GM18526 (cell line): Measurements from ENCODE around the gene BBX.

Experiments
- POLR2A ChIP-seq: IDR thresholded peaks from 3 replicates; pipeline ENCODE4 v1.6.1; 2011; ENCODE audit not compliant: insufficient read length; ENCODE audit errors: extremely low read depth

The BBX gene

DNA sequence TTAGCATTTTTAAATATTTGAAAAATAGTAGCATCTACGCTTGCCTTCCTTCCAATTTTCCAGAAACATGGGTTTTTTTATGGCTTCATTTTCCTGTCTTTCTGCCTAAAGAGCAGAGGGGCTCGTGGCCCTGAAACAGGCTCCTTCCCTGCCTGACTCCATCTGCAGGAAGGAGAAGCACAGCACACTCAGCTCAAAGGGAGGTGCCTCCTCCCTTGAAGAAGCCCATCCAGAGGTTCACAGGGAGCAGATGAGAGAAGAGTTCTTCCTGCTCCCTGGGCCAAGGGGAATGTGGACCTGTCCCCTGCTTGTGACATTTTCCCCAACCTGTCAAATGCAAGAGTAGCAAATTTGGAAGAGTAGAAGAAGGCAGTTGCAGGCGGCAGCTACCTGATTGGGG lies 55.8 kb downstream of the BBX start:
- TF ChIP-seq POLR2A = no peak

DNA sequence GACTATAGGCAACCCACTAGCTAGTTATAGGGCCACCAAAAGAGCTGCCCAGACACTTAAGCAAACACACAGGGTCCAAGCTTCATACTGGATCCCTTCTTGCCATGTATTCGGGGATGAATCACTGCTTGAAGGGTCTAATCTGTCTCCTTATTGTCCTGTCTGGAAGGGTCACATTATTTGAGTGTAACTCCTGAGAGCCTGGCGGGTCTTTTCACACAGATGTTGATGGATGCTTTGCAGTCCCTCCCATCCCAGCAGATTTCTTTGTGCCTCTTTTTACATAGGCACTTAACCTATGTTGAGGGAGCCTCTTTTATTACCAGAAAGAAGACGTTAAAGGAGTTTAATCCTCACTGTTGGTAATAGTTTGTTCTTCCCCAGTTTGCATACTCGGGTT lies 56.6 kb downstream of the BBX start:
- TF ChIP-seq POLR2A = no peak

DNA sequence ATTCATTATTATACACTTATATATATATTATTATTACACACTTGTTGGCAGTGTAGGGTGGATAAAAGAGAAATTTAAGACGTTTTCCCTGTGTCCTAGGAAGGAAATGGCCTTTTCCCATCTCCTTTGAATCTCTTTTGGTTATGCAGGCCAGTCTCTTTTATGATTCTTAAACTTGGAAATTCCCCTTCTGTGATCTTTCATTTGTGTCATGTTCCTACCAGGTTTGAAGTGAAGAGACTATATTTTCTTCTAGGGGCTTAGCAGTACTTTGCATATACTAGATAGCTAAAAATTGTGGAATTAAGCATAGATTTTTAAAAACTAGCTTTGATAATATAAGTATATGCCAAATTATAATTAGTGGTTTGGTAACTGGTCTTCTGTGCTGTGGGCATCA lies 58.5 kb downstream of the BBX start:
- TF ChIP-seq POLR2A = no peak

DNA sequence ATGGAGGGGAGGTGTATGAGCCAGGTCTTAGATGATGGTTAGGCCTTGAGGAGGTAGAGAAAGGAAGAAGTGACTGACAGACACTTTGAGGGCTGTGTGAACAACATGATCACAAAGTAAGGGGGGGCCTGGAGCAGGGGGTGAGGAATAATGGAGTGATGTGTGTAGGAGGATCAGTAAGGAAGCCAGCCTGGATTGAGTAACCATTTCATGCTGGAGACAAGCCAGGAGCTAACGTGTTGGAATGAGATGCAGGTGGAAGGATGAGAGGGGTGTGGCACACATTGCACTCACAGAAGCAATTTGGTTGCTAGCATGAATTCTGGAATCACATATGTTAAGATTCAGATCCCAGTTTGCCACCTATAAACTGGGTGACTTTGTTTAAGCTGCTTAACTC lies 65.5 kb downstream of the BBX start:
- no peak for TF ChIP-seq POLR2A

DNA sequence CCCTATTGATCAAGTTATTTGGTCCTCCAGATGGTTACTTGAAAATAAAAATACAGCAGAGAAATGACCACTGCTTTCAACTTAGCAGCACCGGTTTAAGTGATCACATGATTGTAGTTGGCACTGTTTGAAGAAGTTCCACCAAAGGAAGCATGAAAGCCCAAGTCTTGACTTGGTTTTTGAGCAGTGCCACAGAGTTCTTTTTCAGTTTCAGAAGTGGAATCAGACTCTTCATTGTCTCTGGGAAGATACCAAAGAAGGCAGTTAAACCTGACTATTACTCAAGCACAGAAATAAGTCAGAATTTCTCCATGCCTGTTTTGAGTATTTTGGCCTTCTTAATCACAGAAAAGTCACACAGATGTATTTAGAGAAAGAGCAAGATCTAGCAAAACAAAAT lies 66.7 kb downstream of the BBX start:
- no peak for TF ChIP-seq POLR2A

DNA sequence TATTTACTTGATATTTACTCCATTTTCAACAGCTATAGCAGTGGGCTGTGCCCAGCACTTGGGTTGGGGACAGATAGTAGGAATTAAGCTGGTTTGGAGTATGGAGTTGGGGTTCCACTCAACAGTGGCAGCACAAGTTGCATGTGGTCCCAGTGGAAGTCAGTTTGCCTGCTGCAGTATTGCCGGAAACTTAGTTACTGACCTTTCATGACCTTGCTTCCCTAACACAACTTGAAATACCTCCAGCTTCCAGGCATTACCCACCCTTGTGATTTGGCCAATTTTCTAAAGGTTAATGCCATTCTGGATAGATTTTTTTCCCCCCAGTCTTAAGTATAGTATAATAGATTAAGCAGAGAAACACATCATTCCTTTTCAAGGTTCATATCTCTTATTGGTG lies 68.0 kb downstream of the BBX start:
- no peak for TF ChIP-seq POLR2A

DNA sequence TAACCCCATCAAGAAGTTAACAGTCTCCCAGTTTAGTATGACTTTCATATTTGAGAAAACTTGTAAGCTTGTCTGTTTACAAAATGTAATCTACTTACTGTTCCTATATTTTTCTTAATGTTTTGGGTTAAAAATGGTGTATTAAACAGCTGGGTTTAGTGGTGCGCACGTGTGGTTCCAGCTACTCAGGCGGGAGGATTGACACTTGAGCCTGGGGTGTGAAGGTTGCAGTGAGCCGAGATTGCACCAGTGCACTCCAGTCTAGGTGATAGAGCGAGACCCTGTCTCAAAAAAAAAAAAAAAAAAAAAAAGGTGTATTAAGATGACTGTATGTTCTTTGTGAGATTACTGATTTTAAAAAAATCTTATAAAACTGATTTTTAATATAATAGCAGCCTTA lies 69.3 kb downstream of the BBX start:
- no peak for TF ChIP-seq POLR2A

DNA sequence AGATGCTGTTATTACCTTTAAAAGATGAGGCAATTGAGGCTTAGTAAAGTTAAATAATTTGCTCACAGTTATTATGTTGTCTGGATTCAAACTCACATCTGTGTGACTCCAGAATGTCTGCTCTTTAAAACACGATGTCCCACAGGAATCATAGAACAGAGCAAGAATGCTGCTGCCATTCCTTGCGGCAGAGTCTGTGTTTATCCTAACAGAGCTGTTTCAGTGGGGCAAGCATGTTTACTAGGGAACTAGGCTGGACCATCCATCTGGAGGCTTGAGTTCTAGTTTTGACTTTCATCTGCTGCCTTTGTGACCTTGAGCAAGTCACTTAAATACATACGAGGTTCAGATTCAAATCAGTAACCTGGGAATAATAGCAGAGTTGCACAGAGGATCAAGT lies 72.1 kb downstream of the BBX start:
- TF ChIP-seq POLR2A = no peak

DNA sequence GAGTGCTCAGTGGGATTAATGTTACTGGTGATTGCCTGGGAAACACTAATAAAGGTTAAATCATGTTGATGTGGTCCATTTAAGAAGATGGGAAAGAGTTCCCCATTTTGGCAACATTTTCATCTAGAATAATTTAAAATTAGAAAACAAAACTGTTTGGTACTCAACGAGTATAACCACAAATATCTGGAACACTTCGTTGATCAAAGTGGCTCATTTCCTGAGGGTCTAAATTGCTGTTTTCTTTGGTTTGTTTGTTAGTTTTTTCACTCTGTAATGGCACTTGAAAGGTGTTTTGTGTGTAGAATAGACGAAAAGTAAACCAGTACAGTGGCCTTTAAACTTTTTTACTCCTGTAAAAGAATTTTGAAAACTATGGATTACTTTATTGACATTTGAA lies 73.9 kb downstream of the BBX start:
- no peak for TF ChIP-seq POLR2A

DNA sequence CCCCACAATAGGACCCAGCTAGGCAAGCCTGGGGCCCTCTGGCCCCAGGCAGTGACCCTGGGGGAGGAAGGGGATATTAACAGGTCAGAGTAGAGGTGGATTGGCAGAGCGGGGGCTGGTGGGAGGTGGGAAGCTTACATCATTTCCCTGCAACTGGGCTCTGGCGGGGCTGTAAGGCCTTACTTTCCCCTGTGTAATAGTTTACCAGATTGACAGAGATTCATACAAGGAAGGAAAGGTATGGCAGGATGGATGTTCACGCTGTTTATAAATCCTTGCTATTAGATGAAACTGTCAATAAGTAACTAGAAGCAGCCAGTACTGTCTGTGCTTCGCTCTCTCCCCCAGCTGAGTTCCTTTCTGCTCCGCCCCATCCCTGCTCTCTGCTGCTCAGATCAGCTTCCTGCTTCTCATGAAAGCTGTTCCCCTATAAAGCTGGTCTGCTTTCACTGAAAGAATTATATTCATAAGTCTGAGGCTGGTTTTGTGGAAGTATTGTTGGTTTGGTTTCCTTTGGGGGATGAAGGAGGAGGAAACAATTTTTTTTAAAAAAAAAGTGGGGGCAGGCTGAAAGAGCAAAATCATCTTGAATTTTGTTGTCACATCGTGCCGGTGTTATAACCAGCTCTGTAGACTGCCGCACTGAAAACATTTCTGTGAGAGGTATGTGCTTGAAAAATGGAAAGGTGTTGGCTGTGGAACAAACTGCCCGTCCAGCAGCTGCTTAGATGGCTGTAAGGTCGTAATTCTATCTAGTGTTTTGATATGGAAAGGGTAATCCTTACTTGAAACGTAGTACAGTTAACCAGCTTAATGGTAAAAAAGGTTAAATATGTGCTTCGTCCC lies 76.4 kb downstream of the BBX start:
- peak; percentile 30 for TF ChIP-seq POLR2A

DNA sequence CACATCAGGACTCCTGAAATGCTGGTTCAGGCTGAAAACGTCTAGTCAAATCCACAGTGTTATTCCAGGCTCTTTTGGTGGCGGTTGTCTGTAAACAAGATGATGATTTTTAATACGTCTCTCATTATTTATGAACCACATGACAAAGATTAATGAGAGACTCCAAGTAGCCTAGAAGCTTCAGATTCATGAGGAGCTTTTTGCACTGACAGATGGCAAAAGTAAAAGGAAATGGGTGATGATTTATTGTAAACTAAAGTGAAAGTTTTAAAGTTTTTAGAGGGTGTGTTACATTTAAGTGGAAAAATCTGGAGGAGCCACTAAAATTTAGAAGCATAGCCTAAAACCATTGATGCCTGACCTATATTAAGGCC lies 77.0 kb downstream of the BBX start:
- no peak for TF ChIP-seq POLR2A

DNA sequence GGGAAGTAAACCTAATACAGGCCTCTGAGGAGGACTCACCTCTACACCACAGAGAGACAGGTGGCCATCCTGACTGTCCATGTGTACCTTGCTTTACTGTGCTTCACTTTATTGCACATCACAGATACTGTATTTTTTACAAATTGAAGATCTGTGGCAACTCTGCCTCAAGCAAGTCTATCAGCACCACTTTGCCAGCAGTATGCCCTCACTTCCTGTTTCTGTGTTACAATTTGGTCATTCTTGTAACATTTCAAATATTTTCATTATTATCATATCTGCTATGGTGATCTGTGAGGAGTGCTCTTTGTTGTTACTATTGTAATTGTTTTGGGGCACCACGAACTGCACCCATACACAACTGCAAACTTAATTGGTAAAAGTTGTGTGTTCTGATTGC lies 78.0 kb downstream of the BBX start:
- no peak for TF ChIP-seq POLR2A

DNA sequence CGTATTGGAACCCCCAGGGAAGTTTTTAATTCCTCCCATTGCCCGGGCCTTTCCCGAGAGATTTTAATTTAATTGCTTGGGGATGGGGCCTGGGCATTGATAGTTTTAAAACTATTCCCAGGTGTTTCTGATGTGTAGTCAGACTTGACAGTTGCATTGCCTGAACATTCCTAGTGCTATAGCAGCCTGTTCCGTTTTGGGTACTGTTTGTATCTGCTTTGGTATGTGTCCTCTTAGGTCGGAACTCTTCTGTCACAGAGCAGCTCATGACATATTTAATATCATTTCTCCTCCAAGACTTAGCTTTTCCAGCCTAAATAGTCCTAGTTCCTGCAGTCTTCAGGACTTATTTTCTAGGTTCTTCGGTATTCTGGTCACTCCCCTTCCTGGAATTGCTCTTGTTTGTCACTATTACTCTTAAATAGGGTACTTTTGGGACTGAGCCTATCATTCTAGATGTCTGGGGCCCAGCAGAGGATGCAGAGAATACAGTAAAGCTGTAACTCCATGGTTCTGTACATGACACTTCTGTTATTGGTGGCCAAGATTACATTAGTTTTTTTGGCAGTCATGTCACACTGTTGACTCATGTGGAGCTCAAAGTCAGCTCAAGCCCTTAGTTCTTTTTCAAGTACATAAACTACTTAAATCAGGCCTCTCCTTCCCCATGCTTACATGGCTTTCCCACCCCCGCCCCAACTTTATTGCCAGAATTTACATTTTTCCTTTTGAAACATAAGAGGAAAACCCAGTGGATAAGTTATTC lies 81.5 kb downstream of the BBX start:
- no peak for TF ChIP-seq POLR2A

DNA sequence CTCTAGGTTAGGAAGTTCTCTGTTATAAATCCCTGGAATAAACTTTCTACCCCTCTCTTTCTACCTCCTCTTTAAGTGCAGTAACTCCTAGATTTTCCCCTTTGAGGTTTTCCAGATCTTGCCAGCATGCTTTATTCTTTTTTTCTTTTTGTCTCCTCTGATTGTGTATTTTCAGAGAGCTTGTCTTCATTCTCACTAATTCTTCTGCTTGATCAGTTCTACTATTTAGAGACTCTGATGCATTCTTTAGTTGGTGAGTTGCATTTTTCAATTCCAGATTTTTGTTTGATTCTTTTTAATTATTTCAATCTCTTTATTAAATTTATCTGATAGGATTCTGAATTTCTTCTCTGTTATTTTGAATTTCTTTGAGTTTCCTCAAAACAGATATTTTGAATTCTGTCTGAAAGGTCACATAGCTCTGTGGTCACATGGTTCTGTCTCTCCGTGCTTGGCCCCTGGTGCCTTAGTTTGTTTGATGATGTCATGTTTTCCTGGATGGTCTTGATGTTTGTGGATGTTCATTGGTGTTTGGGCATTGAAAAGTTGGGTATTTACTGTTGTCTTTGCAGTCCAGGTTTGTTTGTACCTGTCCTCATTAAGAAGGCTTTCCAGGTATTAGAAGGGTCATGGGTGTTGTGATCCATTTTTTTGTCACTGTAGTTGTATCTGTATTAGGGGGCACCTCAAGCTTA lies 89.2 kb downstream of the BBX start:
- no peak for TF ChIP-seq POLR2A

DNA sequence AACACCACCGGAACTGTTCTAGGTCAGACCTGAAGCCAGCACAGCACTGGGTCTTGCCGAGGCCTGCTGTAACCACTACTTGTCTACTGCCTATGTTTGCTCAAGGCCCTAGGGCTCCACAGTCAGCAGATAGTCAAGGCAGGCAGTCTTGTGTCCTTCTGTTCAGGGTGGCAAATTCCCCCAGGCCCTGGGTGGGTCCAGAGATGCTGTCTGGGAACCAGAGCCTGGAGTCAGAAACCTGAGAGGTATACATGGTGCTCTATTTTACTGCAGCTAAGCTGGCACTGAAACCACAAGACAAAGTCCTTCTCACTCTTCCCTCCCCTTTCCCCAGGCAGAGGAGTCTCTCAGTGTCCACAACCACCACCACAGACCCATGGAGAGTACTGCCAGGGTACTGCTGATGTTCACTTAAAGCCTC lies 89.9 kb downstream of the BBX start:
- no peak for TF ChIP-seq POLR2A

DNA sequence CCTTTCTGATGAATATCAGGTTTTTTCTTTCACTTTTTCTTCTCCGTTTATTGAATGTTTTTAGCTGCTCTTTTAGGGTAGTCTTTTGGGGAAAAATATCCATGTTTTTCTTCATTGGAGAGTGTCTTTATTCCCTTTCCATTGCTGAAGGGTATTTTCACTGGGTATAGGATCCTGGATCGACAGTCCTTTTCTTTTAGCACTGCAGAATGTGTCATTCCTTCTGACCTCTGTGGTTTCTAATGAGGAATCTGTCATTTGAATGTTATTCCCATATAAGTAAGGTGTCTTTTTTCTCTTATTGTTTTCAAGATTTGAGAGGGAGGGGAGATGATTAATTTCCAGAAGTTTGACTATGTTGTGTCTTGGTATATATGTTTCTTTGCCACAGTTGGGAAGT lies 96.8 kb downstream of the BBX start:
- TF ChIP-seq POLR2A = no peak

DNA sequence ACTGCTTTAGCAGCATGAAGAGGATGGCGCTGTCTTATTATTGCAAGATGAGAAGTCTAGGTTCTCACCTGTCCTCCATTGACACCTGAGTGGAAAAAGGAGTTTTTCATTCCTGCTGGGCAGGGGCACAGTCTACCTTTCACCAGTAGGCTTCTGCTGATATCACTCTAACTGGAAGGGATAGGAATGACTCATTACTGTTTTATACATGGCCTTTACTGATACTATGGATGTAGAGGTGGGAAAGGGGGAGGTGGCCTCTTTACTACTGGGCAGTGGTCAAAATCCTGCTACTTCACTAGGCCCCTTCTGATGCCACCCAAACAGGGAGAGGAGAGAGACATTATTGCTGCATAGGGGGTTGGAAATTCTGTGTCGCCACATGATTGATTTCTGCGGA lies 97.8 kb downstream of the BBX start:
- TF ChIP-seq POLR2A = no peak

DNA sequence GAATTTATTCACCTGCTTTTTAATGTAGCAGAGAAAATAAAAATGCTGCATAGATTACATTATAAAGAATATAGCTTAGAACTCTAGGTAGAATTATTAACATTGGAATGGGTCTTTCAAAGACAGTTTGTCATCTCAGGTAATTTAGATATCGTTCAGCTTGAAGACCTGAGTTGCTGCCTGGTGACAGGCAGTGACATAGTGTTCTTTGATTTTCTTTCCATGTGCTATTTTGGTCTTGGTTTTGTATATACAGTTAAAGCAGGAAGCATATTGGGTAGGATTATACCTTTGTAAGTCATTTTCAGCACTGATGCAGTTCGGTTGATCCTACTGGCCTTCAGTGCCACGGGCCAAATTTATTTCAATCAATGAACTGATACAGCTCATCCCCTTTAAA lies 98.7 kb downstream of the BBX start:
- TF ChIP-seq POLR2A = no peak
